Raji (cell line): ENCODE measurements around the gene SMIM23.

Experiments
- POLR2A ChIP-seq: IDR thresholded peaks from 2 replicates; pipeline ENCODE4 v1.6.1; 2011; ENCODE audit warnings: low read depth, low read length, control low read depth; ENCODE audit not compliant: insufficient read depth

Gene SMIM23

GRCh38 chr5:171762903-171763302 lies 22.7 kb upstream of the SMIM23 start:
- TF ChIP-seq POLR2A = no peak

DNA sequence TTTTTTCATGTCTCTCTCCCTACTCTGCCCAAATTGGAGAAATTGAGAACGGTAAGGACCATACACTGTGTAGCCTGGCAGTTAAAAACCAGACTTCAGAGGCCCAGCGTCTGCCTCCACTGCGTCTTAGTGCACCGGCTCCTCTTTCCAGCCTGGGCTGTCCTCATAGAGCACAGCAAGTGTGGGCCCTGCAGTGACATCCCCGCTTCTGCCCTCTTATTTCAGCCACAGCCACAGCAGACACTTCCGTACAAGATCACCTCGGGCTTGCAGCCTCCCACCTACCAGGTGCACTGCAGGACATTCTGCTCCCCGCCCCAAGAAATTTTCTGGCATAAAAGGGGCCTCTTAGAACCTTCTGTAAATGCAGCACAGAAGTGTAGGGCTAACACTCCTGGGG lies 21.4 kb upstream of the SMIM23 start:
- TF ChIP-seq POLR2A = no peak

DNA sequence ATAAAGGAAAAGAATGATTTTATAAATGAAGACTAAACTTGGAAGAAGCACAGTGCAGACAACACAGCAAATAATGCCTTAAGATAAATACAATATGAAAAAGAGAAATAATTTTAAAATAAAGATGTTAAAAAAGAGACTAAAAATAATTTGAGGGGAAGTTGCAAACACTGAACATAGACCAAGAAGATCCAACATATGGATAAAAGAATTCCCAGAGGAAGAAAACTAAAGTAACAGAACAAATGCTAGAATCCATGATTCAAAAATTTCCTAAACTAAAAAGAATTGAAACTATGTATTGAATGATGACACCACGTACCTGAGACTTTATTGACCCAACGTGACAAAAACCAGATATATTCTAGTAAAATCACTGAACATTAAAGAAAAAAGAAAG lies 18.7 kb upstream of the SMIM23 start:
- TF ChIP-seq POLR2A = no peak

DNA sequence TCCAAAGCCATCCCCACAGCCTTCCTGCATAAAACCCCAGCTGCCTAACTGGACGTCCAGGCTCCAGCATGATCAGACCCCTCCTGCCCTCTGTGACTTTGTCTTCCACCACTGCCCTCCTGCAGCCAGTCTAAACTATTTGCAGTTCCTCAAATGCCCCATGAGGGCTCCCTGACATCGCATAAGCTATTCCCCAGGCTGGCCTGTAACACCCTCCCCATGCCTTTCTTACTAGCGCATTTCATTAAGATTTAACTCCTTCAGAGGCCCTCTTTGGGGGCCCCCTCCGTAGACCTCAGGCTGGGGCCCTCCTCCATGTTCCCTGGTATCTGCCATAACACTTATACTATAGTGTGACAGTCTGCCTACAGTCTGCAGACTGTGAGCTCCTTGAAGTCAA lies 15.5 kb upstream of the SMIM23 start:
- TF ChIP-seq POLR2A = no peak

GRCh38 chr5:171771856-171772255 lies 13.8 kb upstream of the SMIM23 start:
- no peak for TF ChIP-seq POLR2A

DNA sequence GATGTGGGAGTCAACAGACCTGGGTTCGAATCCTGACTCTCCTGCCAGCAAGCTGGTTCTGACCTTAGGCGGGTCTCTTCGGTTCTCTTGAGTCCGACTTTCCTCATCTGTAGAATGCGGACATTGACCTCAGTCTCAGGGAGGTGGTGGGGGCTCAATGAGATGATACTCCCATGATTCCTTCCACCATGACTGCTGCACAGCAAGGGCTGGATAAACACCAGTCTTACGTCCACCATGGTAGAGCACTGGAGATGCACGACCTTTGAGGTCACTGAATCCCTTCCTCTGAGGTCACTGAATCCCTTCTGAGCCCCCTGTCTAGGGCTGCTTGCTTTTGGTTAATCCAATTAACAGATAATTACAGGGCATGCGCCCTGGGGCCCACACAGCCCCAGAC lies 12.5 kb upstream of the SMIM23 start:
- TF ChIP-seq POLR2A = no peak

DNA sequence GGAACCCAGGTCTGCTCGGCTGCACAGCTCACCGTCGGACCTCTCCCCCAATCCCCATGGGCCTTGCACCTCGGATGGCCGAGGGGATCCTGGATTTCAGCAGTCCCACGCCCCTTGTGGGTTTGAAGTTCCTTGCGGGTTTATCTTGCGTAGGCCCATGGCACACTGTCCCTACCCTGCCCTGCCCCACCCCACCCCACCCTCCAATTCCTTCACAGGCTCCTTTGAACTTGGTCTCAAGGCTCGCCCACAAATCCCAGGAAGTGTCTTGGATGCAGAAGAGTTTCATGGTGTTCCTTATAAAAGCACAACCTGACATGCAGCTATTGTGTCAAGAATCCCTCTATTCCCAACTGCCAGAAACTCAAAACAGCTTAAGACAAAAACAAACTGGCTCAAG lies 11.2 kb upstream of the SMIM23 start:
- no peak for TF ChIP-seq POLR2A

GRCh38 chr5:171776213-171776612 lies 9.4 kb upstream of the SMIM23 start:
- no peak for TF ChIP-seq POLR2A

- no peak for TF ChIP-seq POLR2A
Observed at GRCh38 chr5:171776770-171777759, 8.6 kb upstream of the SMIM23 start.

- no peak for TF ChIP-seq POLR2A
Observed at GRCh38 chr5:171782332-171782966, 3.2 kb upstream of the SMIM23 start.

DNA sequence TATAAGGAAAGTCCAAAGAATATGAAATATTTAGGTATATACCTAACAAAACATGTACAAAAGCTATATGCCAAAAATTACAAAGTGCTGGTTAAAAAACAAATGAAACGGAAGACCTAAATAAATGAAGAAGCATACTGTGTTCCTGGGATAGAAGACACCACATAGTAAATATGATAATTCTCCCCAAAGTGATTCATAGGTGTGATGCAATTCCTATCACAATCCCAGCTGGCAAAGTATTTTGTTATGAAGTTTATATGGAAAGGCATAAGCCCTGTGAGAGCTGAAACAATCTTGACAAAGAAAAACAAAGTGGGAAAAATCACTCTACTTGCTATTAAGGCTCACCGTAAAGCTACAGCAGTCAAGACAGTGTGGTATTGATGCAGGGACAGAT lies 2.6 kb upstream of the SMIM23 start:
- TF ChIP-seq POLR2A = no peak

DNA sequence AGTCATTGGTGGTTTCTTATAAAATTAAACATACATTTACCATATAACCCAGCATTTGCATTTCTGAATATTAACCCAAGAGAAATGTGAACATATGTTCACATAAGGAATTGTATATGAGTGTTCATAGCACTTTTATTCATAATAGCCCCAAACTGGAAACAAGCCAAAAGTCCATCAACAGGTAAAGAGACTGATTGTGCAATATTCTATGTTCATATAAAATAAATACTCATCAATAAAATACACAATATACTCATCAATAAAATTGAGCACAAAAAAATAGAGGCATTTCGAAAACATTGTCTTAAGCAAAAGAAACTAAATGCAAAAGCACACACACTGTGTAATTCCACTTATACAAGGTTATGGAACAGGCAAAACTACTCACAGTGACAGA lies 3.7 kb downstream of the SMIM23 start:
- TF ChIP-seq POLR2A = no peak

DNA sequence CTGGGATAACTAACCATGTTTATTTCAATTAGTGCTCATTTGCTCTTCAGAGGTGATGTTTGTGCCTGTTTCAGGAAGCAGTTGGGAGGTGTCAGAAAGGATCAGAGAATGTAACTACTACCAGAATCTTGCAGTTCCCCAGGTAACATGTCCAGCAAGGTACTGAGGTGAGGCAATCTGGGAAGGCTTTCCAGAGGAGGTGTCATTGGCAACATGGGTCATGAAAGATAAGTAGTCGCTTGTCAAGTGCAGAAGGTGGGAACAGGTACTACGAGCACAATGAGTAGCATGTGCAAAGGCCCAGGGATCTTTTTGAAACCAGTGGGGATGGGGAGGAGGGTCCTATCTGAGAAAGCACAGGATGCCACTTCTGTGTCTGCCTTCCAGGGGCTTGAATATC lies 4.8 kb downstream of the SMIM23 start:
- no peak for TF ChIP-seq POLR2A

- TF ChIP-seq POLR2A = no peak
Observed at GRCh38 chr5:171794470-171794960, 8.9 kb downstream of the SMIM23 start.

DNA sequence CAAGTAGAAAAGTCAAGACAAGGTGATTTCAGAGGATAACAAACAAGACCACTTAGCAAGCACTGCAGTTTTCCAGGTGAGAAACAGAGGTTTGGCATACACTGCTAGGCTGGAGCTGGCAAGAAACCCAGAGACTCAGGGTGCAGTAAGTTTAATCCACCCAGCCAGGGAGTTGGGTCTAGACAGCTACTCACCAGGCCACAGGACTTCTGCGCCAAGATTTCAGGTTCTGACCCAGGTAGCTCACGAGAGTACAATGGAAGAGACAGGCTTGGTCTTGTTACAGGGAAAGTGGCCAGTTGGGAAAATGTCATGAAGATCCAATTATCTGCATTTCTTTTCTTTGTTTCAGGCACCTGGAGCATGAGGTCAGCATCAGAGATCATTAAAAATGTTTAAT lies 9.8 kb downstream of the SMIM23 start:
- TF ChIP-seq POLR2A = no peak

DNA sequence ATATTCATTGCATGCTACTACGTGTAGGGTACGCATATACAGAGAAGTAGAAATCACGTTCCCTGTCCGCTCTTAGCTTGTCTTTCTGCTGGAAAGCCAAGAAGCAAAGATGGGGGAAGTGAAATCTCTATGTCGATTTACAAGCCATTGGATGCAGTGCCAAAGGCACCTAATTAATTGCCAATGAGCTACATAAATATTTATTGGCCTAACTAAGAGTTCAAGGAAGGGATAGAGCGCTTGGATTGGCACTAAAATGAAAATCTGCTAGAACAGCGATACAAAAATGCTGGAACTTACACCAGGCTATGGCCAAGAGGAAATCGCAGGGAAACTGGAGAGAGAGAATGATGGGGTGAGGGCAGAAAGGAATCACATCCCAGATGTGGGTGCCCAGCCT lies 10.8 kb downstream of the SMIM23 start:
- TF ChIP-seq POLR2A = no peak
